ENCODE data around the gene NT5M. TPM values are rescaled to one million over a fixed set of nuclear protein-coding genes. Genes with fewer than 3 reads are reported as not detected.

Gene NT5M
- total RNA-seq, 1 donor from 2014 or later, result 2.7 TPM

DNA sequence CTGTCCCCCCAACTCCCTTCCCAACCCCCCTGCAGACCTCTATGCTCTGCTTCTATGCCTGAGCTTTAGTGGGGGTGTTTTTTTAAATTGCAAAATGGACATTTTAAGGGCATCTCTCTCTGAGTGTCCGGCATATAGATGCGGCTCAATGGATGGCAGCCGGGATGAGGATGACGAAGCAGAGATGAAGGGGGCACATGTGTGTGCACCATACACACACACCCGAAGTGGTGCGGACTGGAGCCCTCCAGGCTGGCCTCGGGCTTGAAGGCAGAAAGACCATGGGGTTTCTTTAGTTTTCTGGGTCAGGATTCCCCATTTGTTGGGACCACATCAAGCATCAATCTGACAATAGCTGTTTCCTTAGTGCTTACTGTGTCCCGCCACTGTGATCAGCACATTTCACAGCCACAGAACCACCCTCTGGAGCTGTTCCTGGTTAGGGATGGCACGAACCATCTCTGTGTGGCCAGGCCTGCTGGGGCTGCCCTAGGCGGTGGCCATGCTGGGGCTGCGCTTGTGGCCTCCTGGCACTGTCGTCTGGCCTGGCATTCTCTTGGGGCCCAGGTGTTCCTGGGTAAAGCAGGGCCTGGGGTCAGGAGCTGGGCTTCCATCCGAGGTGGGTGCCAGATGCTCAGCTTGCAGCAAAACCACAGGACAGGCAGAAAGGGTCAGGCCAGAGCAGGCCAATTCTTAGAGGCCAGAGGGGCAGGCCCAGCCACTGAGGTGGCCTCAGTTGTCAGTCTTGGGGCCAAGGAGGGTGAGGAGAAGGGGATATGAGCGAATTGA is 49.9 kb downstream of the NT5M start:
- DNase-seq (ENCODE audit: extremely low read depth, low read depth, low spot score), result no peak

DNA sequence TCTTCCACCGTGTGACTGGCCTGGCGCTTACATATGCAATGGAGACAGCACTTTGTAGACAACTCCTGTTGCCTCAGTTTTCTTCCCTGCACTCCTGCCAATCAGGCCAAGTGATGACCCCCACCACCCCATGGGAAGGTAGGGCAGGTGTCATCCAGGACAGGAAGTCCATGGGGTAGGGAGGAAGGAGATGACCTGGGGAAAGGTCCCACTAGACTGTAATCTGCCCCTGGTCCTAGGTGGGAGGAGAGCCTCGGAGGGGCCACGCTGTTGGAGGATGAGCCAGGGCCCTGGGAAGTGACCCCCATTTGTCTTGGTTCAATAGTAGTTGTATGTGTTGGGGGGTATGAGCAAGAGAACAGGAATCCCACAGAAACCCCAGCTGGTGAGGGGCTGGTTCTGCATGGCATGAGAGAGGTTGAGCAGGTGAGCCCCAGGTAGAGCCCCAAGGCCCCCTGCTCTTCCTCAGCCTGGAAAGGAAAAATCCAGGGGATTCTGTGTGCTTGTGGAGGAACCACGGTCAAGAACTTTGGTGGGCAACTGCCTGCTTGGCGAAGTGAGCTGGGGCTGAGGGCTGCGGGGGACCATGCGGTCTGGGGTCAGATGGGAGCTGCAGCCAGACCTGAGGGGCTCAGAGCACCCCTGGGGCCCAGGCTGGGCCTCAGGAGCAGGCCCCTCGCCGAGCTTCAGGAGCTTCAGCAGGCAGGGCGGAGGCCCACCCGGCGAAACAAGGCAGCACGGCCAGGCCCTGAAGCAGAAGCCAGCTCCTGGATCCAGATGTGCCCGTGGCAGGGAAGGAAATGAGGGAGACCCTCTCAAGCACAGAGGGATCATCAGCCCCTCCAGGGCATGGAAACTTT is 50.7 kb downstream of the NT5M start:
- no peak for DNase-seq (ENCODE audit: extremely low read depth, low read depth, low spot score)

DNA sequence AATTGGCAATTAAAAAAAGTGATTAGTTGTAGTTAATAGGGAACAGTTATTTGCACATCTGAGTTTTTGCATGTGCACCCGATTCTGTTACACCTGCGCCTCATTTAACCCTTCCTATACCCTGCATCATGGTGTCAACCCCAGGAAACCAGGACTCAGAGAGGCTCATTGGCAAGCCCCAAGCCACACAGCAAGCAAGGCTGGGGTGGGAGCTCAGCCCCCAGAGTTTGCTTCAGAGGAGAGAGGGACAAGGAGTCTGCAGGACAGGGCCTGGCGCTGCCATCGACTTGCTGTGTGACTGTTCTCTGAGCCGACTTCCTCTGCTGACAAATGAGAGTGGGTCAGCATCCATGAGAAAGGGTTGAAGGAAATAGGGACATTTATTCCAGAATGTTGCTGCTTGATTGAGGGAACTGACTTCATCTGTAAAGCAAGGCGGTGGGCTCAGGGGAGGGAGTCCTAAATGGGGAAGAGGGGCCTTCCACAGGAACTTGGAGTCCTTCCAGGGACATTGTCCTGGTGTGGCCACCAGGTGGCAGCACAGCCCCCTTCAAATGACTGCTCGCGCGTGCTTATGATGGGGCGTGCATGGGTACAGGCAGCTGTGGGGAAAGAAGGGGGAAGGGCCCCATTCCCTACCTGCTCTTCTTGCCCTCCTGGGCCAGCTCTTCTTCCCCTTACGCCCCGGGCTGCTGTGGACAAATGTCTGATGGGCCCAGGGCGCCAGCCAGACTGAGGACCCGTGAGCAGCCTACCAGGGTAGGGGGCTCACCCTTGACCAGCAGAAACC is 51.6 kb downstream of the NT5M start:
- DNase-seq (ENCODE audit: extremely low read depth, low read depth, low spot score), result no peak

- no peak for DNase-seq (ENCODE audit: extremely low read depth, low read depth, low spot score)
Measured at GRCh38 chr17:17355426-17355825, 52.3 kb downstream of the NT5M start.

GRCh38 chr17:17356149-17356930 is 53.2 kb downstream of the NT5M start:
- DNase-seq (ENCODE audit: extremely low read depth, low read depth, low spot score), result peak; percentile 65

GRCh38 chr17:17356931-17357270 is 53.7 kb downstream of the NT5M start:
- DNase-seq (ENCODE audit: extremely low read depth, low read depth, low spot score), result no peak

DNA sequence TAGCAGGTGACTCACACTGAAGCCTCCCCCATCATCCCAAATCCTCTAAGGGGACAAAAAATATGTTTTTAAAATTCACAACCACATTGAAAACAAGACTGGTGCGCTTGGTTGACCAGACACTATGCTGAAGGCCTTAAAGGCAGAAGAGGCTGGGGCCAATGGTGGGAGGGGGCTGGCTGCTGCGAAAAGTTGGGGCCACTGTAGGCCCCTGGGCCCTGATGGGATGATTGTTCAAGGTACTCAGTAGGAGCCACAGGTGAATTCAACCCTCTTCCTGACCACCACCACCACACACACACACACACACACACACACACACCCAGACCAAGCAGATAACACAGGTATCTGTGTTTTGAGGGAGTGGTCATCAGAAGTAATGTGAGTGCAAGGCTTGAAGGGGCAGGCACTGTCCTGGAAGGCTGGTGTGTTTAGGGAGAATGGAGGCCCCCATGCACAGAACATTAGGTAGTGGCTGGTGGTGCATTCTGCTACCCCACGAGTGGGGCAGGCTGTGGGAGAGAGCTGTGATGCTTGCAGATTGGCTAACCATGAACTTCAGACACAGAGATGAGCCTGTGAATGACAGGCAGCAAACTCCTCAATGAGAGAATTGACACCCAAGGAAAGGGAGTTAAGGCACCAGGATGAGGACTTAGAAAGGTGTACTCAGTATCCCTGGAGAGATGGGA is 55.0 kb downstream of the NT5M start:
- no peak for DNase-seq (ENCODE audit: extremely low read depth, low read depth, low spot score)

- DNase-seq (ENCODE audit: extremely low read depth, low read depth, low spot score), result no peak
Measured at GRCh38 chr17:17358866-17359265, 55.7 kb downstream of the NT5M start.

GRCh38 chr17:17359271-17359670 is 56.1 kb downstream of the NT5M start:
- no peak for DNase-seq (ENCODE audit: extremely low read depth, low read depth, low spot score)

GRCh38 chr17:17360087-17360730 is 57.0 kb downstream of the NT5M start:
- DNase-seq (ENCODE audit: extremely low read depth, low read depth, low spot score), result no peak

GRCh38 chr17:17361543-17361866 is 58.3 kb downstream of the NT5M start:
- no peak for DNase-seq (ENCODE audit: extremely low read depth, low read depth, low spot score)

- DNase-seq (ENCODE audit: extremely low read depth, low read depth, low spot score), result no peak
Measured at GRCh38 chr17:17361867-17362539, 58.8 kb downstream of the NT5M start.

DNA sequence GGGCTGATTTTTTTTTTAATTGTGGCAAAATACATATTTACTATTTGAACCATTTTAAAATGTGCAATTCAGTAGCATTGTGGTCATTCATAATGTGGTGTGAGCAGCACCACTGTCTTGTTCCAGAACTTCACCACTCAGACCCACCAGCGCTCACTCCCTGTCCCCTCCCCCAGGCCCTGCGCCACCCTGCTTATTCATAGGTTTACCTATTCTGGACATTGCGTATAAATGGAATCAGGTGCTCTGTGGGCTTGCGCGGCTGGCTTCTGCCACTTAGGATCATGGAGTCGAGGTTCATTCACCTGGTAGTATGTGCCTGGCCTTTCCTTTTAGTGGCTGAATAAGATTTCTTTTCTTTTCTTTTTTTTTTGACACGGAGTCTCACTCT is 59.4 kb downstream of the NT5M start:
- DNase-seq (ENCODE audit: extremely low read depth, low read depth, low spot score), result no peak

- DNase-seq (ENCODE audit: extremely low read depth, low read depth, low spot score), result no peak
Measured at GRCh38 chr17:17363638-17364337, 60.6 kb downstream of the NT5M start.

GRCh38 chr17:17364338-17364667 is 61.1 kb downstream of the NT5M start:
- DNase-seq (ENCODE audit: extremely low read depth, low read depth, low spot score), result no peak

- DNase-seq (ENCODE audit: extremely low read depth, low read depth, low spot score), result no peak
Measured at GRCh38 chr17:17365476-17366110, 62.4 kb downstream of the NT5M start.

- DNase-seq (ENCODE audit: extremely low read depth, low read depth, low spot score), result no peak
Measured at GRCh38 chr17:17366235-17366634, 63.1 kb downstream of the NT5M start.
